Adrenal gland (tissue), 5 donors: ENCODE measurements around the gene RND1.

Experiments
- POLR2A ChIP-seq, 2 donors: fragments of 450-650 bp; IDR thresholded peaks; one replicate each; pipeline ENCODE4 v1.6.1; 2017; ENCODE audit warnings: antibody characterized with exemption in 2 of 2, mild to moderate bottlenecking in 2 of 2, moderate library complexity in 1 of 2
- TF ChIP-seq, protein P1 (sequence below), 6 experiments: fragments of 450-650 bp in 4 of 6; fragments of 200-600 bp in 2 of 6; sonication (generic) in 1 of 6; IDR thresholded peaks; 1 replicate in 5 of 6; 2 replicates in 1 of 6; pipeline versions ENCODE4 v1.5.1 to v1.8.0; 2016 to 2021; ENCODE audit warnings: antibody characterized with exemption in 6 of 6, mild to moderate bottlenecking in 2 of 6, moderate library complexity in 1 of 6
- donor health status: DM: no; HTN: no; CAD: no.

DNA sequence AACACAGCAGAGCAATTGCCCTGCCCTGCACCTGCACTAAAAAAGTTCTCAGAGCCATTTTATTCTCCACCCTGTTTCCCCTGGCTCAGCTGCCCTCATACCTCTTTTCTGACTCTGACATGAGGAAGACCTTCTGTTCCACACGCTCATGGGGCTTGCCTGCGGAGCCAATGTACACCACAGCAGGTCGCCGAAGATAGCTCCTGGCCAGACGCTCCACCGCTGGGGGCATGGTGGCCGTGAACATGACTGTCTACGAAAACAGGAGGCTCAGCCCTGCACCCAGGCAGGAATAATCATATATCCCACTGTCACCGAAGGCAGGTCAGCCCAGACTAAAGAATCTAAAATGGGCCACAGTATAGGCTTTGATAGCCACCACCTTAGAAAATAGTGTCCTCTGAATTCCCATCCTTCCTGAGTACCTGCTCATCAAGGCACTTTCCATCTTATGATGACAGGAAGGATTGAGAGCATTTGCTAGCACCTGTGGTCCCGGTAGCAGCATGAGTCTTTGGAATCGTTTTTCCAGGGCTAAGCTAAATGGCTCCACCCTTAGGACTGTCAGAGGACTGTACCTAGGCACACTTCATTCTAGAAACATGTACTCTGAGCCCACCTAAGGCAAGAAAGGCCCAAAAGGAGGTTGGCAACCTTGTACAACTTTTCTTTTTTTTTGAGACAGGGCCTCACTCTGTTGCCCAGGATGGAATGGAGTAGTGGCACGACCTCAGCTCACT, 33.2 kb downstream of the RND1 start:
- TF ChIP-seq POLR2A (IDR thresholded peaks at IDR 0.05) = no peak
- TF ChIP-seq, protein P1, sequence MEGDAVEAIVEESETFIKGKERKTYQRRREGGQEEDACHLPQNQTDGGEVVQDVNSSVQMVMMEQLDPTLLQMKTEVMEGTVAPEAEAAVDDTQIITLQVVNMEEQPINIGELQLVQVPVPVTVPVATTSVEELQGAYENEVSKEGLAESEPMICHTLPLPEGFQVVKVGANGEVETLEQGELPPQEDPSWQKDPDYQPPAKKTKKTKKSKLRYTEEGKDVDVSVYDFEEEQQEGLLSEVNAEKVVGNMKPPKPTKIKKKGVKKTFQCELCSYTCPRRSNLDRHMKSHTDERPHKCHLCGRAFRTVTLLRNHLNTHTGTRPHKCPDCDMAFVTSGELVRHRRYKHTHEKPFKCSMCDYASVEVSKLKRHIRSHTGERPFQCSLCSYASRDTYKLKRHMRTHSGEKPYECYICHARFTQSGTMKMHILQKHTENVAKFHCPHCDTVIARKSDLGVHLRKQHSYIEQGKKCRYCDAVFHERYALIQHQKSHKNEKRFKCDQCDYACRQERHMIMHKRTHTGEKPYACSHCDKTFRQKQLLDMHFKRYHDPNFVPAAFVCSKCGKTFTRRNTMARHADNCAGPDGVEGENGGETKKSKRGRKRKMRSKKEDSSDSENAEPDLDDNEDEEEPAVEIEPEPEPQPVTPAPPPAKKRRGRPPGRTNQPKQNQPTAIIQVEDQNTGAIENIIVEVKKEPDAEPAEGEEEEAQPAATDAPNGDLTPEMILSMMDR (IDR thresholded peaks at IDR 0.05) = no peak
